Type B pancreatic cell (in vitro differentiated cells): ENCODE measurements around the gene WDR70. TPM values are rescaled to one million over a fixed set of nuclear protein-coding genes. Genes with fewer than 3 reads are reported as not detected.

Source experiments
- DNase-seq: peaks from one replicate; pipeline ENCODE4 v3.0.0; 2021; ENCODE audit warnings: mixed read lengths; ENCODE audit not compliant: unreplicated experiment; ENCODE audit errors: extremely low spot score
- H3K27ac Mint-ChIP-seq: 2 replicates; pipeline ENCODE4 v1.8.0; 2021; ENCODE audit warnings: mild to moderate bottlenecking, mixed read lengths
- H3K27me3 Mint-ChIP-seq: 2 replicates; pipeline ENCODE4 v1.8.0; 2021; ENCODE audit warnings: mixed read lengths
- H3K36me3 Mint-ChIP-seq: 2 replicates; pipeline ENCODE4 v1.8.0; 2021; ENCODE audit warnings: mixed read lengths
- H3K4me1 Mint-ChIP-seq: one replicate; pipeline ENCODE4 v1.8.0; 2021; ENCODE audit warnings: mixed read lengths; ENCODE audit not compliant: unreplicated experiment
- H3K4me3 Mint-ChIP-seq: 2 replicates; pipeline ENCODE4 v1.8.0; 2021; ENCODE audit warnings: mild to moderate bottlenecking, mixed read lengths
- H3K9me3 Mint-ChIP-seq: 2 replicates; pipeline ENCODE4 v1.8.0; 2021; ENCODE audit warnings: mixed read lengths
- CTCF ChIP-seq: fragments of 200-600 bp; sonication (generic); conservative IDR thresholded peaks from 2 replicates; pipeline ENCODE4 v1.5.0; 2021; ENCODE audit warnings: antibody characterized with exemption, mild to moderate bottlenecking
- total RNA-seq: library from RNA; stranded (reverse); gene quantifications from 2 replicates; pipeline ENCODE4 v1.2.1, GENCODE V29; 2021; ENCODE audit warnings: low replicate concordance

The WDR70 gene
- total RNA-seq, 1 donor from 2014 or later, result 50.2 TPM

DNA sequence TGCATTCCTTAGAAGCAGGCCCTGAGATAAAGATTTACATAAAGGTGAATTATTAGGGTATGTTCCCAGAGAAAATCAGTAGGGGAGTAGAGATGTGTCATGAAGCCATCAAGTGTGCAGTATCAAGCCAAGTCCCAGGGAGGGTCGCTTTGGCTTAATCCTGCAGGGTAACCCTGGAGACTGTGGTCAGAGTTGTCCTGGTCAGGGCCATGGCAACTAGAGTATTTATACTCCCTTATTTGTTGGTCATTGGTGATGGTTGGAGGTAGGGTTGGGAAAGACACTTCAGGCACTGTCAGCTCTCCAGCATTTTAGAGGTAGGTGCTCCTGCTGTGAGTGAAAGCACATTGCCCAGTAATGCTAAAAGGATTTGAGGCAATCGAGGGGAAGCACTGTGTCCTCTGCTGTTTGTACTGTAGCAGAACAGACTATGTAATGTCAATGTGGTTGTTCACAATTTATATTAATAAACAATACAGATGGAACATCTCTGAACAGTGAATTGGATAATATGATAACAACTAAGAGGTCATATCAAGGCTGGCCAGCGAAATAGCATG is 351.9 kb downstream of the WDR70 start:
- no peak for DNase-seq
- H3K36me3 Mint-ChIP-seq, result peaks cover 13% of the 10 kb centered on the region
- no peaks in the 10 kb centered on the region for H3K27me3 Mint-ChIP-seq
- H3K9me3 Mint-ChIP-seq, result no peaks in the 10 kb centered on the region
- H3K4me1 Mint-ChIP-seq, result peaks cover 7% of the 10 kb centered on the region
- no peak for TF ChIP-seq CTCF
- H3K4me3 Mint-ChIP-seq, result no peak overlapping the region
- H3K27ac Mint-ChIP-seq, result no peak overlapping the region

DNA sequence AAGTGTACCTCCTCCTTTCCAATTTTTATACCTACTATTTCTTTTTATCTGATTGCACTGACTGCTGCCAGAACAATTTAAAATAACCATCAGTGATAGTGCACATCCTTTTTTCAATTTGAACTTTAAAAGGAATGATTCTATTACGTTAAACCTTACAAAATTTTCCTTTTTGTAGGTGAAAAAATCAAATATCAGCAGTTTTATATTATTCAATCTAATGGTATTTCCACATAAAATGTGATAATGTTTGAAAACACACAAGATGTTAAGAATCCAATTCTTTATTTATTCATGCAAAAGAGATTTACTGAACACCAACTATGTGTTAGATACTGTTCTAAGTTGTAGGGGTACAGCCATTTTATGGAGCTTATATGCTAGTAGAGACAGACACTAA is 355.0 kb downstream of the WDR70 start:
- Mint-ChIP-seq H3K4me3 (no peak overlapping the region), H3K36me3 (peaks cover 10% of the 10 kb centered on the region), H3K9me3 (no peaks in the 10 kb centered on the region), H3K27ac (no peak overlapping the region), H3K27me3 (no peaks in the 10 kb centered on the region), H3K4me1 (peaks cover 16% of the 10 kb centered on the region)
- TF ChIP-seq CTCF, result no peak
- DNase-seq, result no peak

- TF ChIP-seq CTCF, result no peak
- H3K27me3 Mint-ChIP-seq, result no peaks in the 10 kb centered on the region
- DNase-seq, result no peak
- H3K9me3 Mint-ChIP-seq, result no peaks in the 10 kb centered on the region
- peaks cover 16% of the 10 kb centered on the region for H3K36me3 Mint-ChIP-seq
- peaks cover 16% of the 10 kb centered on the region for H3K4me1 Mint-ChIP-seq
- H3K27ac Mint-ChIP-seq, result no peak overlapping the region
- no peak overlapping the region for H3K4me3 Mint-ChIP-seq
These were observed 356.7 kb downstream of the WDR70 start for GRCh38 chr5:37735649-37736347.

DNA sequence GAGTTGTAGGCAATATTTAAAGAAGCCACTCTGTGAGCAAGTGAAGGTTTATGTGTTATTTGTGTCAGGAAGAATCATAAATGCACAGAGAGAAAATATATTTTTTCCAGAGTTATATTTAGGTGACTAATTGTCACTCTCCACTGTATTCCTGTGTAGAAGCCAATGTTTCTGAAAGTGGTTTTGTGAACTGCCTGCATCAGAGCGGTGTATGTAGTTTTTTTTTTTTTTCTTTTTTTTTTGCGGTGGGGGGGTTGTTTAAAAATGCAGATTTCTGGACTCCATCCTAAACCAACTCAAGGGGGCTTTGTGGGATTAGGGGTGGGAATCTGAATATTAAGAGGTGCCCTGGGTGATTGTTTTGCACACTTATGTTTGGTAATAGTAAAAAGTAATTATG is 357.3 kb downstream of the WDR70 start:
- TF ChIP-seq CTCF, result no peak
- Mint-ChIP-seq H3K36me3 (peaks cover 19% of the 10 kb centered on the region), H3K4me3 (no peak overlapping the region), H3K4me1 (peaks cover 16% of the 10 kb centered on the region), H3K27ac (no peak overlapping the region), H3K9me3 (peaks cover 2% of the 10 kb centered on the region), H3K27me3 (no peaks in the 10 kb centered on the region)
- DNase-seq, result no peak

- Mint-ChIP-seq H3K36me3 (peaks cover 26% of the 10 kb centered on the region), H3K4me1 (peaks cover 16% of the 10 kb centered on the region), H3K27me3 (no peaks in the 10 kb centered on the region), H3K9me3 (peaks cover 5% of the 10 kb centered on the region), H3K27ac (no peak overlapping the region), H3K4me3 (no peak overlapping the region)
- DNase-seq, result no peak
- no peak for TF ChIP-seq CTCF
These were observed 358.4 kb downstream of the WDR70 start for GRCh38 chr5:37737326-37738056.
